Suppressor macrophage treated with lipopolysaccharide for 4 hours (primary cell): Measurements from ENCODE around the gene CHRND.

ENCODE experiments used
- DNase-seq: peaks from one replicate; pipeline ENCODE4 v3.0.0-alpha.2; 2020

Gene CHRND

GRCh38 chr2:232525791-232526371 is at the start of gene CHRND:
Gene CHRND, plus strand, starts transcription at chr2:232526160. Its CDS starts 56 bp downstream, at chr2:232526216.
- DNase-seq = no peak

- DNase-seq = no peak
Measured at GRCh38 chr2:232476791-232477190, 49.2 kb upstream of the CHRND start.

- no peak for DNase-seq
Measured at GRCh38 chr2:232477751-232478510, 48.0 kb upstream of the CHRND start.

- DNase-seq = no peak
Measured at GRCh38 chr2:232478571-232479340, 47.2 kb upstream of the CHRND start.

- DNase-seq = no peak
Measured at GRCh38 chr2:232479341-232480200, 46.4 kb upstream of the CHRND start.

GRCh38 chr2:232480201-232481190 is 45.5 kb upstream of the CHRND start:
- no peak for DNase-seq

GRCh38 chr2:232481322-232482140 is 44.4 kb upstream of the CHRND start:
- DNase-seq = no peak

- DNase-seq = no peak
Measured at GRCh38 chr2:232482301-232483238, 43.4 kb upstream of the CHRND start.

GRCh38 chr2:232483311-232483922 is 42.5 kb upstream of the CHRND start:
- no peak for DNase-seq

- DNase-seq = no peak
Measured at GRCh38 chr2:232483923-232484627, 41.9 kb upstream of the CHRND start.

- no peak for DNase-seq
Measured at GRCh38 chr2:232484628-232485347, 41.2 kb upstream of the CHRND start.

GRCh38 chr2:232485348-232485756 is 40.6 kb upstream of the CHRND start:
- no peak for DNase-seq

- no peak for DNase-seq
Measured at GRCh38 chr2:232485757-232486557, 40.0 kb upstream of the CHRND start.

- no peak for DNase-seq
Measured at GRCh38 chr2:232486558-232487384, 39.2 kb upstream of the CHRND start.

GRCh38 chr2:232487385-232488096 is 38.4 kb upstream of the CHRND start, which contains the start of gene ECEL1:
Gene ECEL1, minus strand, starts transcription at chr2:232487834. Its CDS starts 1,181 bp downstream, at chr2:232486653.
- DNase-seq = no peak
